ENCODE measurements around the gene CLASRP. TPM values are rescaled to one million over a fixed set of nuclear protein-coding genes. Genes with fewer than 3 reads are reported as not detected.
A peak's percentile ranks its signal among the peaks of the same experiment; 100 is the strongest.
"Not testable (repeated sequence)": the region's sequence is repeated elsewhere in the genome, so short reads cannot be mapped to it uniquely, and the experiment has no call there.

The CLASRP gene
- total RNA-seq, 1 experiment from 2014 or later: 87.1 TPM

- H3K23ac ChIP-seq (ENCODE audit: insufficient read length, low read depth, low read length); H3K4me1 ChIP-seq (ENCODE audit: insufficient read depth, low read length); H2AFZ ChIP-seq (ENCODE audit: low read length); H3K4ac ChIP-seq (ENCODE audit: low read depth, low read length); H2AK5ac ChIP-seq (ENCODE audit: insufficient read length, low read length); H4K20me1 ChIP-seq (ENCODE audit: control insufficient read depth, insufficient read depth, insufficient read length); H3K9ac ChIP-seq (ENCODE audit: extremely low read depth, insufficient read length, low read length); H3K9me3 Mint-ChIP-seq; H4K8ac ChIP-seq (replicated peaks; ENCODE audit: insufficient read length, low read depth, low read length); H3K27me3 Mint-ChIP-seq (ENCODE audit: low read depth); H2BK15ac ChIP-seq (ENCODE audit: low read depth, low read length); H3K56ac ChIP-seq (ENCODE audit: insufficient read length, low read depth, low read length); H3K79me1 ChIP-seq (ENCODE audit: insufficient read depth, low read depth, low read length, poor library complexity, severe bottlenecking); H3K36me3 Mint-ChIP-seq (ENCODE audit: insufficient read depth in 1 of 3, low read depth in 3 of 3); H3K27me3 ChIP-seq (ENCODE audit: insufficient read depth, low read length); H3K9me3 ChIP-seq (ENCODE audit: control insufficient read depth, low read depth, low read length); H2BK5ac ChIP-seq (ENCODE audit: insufficient read length, low read length); H4K91ac ChIP-seq (ENCODE audit: insufficient read length, low read depth, low read length); H3K14ac ChIP-seq (ENCODE audit: insufficient read depth, low read length); H3T11ph ChIP-seq (ENCODE audit: low read length); H3K79me2 ChIP-seq (ENCODE audit: insufficient read depth, low read length); H2BK12ac ChIP-seq (ENCODE audit: insufficient read length, low read depth, low read length); DNase-seq; H3K27ac Mint-ChIP-seq; H3K23me2 ChIP-seq (ENCODE audit: insufficient read length, low read depth, low read length, poor library complexity, severe bottlenecking); H2BK20ac ChIP-seq (ENCODE audit: low read depth, low read length, poor library complexity, severe bottlenecking); H3K27ac ChIP-seq (ENCODE audit: insufficient read length, low read depth, low read length); H4K5ac ChIP-seq (ENCODE audit: insufficient read length, low read depth, low read length); H3K18ac ChIP-seq (ENCODE audit: insufficient read length, low read depth, low read length); H2BK120ac ChIP-seq (ENCODE audit: low read depth, low read length, poor library complexity, severe bottlenecking); H3K4me1 Mint-ChIP-seq: not testable (repeated sequence)
- peak overlapping the region; percentile 85 for H3K4me2 ChIP-seq (ENCODE audit: insufficient read depth, insufficient read length, low read length)
- H3K4me3 Mint-ChIP-seq: peak overlapping the region; percentile 25 to 71
- WGBS (ENCODE audit: extremely low coverage, insufficient read length, low lambda C conversion rate): no CpG with 5 or more reads among the region's 19 CpGs
Observed at GRCh38 chr19:45000665-45001064, 38.2 kb upstream of the CLASRP start.
